KBM-7 (cell line): ENCODE measurements around the gene PRSS57.

Experiments
- DNase-seq: peaks from one replicate; pipeline ENCODE4 v3.0.0-alpha.2; 2015
- in situ Hi-C: fragments of 300-500 bp; cut with MboI; formaldehyde crosslinking; loops from 2 replicates; pipeline ENCODE4 v1.14.3; 2020; ENCODE audit warnings: low sequenced_read_pairs, low pct_unique_long_range_greater_than_20kb, mixed read lengths

The PRSS57 gene

DNA sequence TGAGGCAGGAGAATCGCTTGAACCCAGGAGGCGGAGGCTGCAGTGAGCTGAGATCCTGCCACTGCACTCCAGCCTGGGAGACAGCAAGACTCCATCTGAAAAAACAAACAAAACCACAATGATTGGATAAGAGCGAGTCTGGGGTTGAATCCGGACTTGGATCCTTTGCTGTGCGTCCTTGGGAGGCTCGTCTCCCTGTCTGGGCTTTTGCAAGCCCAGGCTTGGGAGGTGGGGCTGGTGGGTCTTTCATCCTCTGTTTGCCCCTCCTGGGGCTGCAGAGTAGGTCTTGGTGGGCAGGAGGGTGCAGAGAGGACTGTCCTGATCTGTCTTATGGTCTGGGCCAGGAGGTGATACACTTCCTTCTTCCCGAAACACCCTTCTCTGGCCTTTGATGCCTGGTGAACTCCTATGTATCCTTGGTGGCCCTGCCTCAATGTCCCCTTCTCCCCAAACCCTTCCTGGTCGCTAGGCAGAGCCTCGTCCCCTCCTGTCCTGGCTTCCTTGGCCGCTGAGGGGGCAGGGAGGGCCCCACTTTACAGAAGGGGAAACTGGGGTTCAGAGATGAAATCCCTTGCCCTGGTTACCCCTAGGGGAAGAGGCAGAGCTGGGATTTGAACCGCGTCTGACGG is 30.3 kb upstream of the PRSS57 start:
- in situ Hi-C loops, result no loop called here
- no peak for DNase-seq

DNA sequence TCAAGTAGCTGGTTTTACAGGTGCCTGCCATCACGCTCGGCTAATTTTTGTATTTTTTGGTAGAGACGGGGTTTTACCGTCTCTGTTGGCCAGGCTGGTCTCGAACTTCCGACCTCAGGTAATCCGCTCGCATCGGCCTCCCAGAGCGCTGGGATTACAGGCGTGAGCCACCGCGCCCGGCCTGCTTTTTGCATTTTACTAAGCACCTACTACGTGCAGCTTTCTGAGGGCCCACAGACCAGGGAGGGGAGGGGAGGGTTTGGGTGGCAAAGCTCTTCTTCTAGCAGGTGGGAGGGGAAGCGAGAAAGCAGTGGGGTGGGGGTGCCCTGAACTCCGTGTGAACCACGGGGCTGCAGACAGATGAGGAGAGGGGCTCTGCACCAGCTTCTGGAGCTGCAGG is 28.5 kb upstream of the PRSS57 start:
- in situ Hi-C loops, result no loop called here
- DNase-seq, result no peak

DNA sequence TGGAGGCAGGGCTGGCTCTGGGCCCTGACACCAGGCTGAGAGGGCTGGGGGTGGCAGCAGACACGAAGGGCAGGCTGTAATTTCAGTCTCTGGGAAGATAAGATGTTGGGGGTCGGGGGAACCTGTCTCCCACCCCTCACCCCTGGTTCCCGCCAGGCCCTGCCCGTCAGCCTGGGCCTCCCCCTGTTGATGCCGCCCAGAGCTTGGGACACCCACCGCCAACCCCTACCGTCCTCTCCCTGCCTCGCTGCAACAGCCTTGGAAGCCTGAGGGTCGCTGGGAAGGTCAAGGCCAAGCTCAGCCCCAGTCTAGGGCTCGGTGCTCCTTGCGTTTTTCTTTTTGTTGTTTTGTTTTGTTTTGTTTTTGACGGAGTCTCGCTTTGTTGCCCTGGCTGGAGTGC is 28.0 kb upstream of the PRSS57 start:
- no peak for DNase-seq
- in situ Hi-C loops, result no loop called here

DNA sequence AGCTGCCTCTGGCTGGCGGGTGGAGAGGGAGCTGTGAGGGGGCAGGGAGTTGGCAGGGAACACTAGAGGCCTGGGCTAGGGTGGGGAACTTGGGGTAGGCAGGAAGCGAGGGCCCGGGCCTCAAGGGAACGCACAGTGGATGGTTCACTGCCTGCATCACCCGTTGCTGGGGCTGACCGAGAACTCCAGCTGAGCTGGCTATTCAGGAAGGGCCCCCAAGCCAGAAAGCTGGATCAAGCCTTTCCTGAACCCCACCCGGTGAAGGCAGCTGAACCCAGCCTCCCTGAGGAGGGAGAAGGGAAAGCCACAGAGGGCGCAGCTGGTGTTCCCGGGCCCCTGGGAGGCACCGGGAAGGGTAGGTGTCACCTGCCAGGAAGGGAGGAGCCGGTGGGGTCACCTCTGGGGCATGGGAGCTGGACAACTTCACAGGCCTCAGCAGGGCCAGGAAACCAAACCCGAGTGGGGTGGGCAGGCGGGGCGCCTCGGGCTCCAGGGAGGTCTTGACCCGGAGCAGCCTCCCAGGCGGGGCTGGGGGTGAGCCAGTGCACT is 27.4 kb upstream of the PRSS57 start:
- in situ Hi-C loops, result no loop called here
- peak; percentile 53 for DNase-seq

DNA sequence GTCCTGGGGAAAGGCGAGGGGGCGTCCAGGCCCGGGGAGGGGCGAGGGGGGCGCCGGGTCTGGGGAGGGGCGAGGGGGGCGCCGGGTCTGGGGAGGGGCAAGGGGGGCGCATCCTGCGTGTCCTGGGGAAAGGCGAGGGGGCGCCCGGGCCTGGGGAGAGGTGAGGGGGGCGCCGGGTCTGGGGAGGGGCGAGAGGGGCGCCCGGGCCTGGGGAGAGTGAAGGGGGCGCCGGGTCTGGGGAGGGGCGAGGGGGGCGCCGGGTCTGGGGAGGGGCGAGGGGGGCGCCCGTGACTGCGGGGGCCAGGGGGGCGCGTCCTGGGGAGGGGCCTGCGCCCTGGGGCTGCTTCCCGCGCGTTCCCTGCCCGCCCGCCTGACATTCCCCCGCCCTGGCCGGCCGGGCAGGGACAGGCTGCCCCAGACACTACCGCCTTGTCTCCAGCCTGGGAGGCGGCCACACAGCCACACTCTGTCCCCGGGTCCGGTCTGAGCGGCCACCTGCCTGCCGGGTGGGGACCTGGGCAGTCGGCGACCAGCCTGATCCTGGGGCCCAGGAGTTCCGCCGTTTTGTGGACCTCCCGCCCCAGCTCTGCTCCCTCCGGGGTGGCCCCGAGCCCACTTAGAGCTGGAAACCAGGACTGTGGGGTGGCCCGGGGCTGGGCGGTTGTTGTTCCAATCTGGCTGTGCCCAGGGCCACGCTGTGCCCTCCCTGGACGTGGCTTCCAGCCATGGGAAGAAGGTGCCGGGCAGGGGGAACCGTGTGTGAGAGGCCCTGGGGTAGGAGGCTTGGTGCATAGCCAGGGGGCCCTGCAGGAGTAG is 25.3 kb upstream of the PRSS57 start:
- no peak for DNase-seq
- in situ Hi-C loops, result no loop called here

DNA sequence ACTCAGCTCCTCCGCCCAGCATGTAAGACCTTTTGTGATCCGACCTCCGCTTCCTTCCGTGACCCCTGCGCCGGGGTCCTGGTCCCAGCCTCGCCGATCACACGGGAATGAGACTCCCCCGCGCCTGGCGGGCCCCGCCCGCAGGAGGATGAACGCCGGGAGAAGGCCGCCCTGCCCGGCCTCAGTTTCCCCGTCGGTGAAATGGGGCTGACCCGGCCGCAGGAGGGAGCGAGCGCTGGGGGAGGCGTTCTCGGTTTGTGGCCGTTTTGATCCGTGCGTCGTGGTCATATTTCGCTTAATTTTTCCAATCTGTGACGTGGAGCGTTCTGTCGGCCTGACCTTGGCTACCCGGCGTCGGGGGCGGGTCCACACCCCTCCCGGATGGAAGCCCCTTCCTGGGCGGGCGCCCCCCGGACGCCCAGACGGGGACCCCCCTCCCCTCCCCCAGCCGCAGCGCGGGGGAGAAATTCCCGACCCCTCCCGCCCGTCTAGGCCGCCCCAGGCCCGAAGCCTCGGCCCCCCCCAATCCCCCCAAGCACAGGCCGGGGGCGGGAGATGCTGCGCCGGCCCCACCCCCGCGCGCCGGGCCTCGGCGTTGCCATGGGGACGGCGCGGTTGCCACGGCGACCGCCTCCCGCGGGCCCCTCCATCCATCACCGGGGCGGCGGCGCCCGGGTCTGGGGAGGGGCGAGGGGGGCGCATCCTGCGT is 24.5 kb upstream of the PRSS57 start:
- in situ Hi-C loops, result no loop called here
- DNase-seq, result no peak

DNA sequence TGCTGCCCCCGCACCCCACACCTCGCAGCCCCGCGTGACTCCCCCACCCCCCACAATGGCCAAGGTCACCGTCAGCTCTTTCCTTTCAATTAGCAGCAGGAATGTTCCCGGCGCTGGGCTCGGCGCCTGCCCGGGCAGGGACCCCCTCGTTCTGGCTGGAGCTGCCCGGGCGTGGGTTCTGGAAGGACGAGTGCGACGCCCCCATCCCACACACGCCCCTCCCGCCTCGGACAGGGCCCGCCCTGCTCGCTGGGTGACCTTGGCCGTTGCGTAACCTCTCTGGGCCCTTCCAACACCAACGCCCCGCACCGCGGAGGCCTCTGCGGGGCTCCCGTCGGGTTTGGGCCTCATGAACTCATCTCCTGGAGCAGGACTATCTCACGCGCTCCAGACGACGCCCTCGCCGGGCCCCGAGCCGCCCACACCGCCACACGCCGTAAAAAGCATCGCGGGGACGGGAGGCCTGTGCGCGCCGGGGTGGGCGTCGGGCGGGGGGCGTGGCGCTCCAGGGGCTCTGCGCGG is 23.8 kb upstream of the PRSS57 start:
- no peak for DNase-seq
- in situ Hi-C loops, result no loop called here

DNA sequence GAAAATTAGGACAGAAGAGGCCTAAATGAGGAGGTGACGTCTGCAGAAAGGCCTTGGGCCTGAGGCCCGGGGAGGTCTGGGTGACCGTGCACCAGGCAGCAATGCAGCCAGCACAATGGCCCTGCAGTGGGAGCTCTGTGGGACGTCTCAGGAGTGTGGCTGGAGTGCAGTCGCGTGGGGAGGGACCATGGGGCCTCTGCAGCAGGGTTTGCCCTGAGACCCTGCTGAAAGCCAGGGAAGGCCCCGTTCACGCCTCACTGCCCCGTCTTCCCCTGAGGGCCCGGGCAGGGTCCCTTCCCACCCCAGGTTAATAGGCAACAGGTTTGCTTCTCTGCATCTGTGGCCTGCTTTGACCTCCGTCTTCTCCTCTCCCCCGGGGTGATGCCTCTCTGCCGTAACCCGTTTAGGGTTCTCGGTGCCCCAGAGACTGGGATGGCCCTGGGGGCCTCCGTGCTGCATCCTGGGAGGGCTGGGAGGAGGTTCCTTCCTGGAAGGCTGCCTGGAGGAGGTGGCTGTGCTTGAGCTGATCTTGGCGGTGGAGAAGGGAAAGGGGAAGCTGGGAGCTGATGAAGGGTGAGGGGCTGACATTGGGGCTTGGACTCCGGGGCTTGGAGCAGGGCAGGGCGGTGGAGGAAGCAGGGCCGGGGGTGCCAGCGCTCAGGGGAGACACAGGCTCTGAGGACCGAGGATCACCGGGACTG is 23.1 kb upstream of the PRSS57 start:
- in situ Hi-C loops, result no loop called here

DNA sequence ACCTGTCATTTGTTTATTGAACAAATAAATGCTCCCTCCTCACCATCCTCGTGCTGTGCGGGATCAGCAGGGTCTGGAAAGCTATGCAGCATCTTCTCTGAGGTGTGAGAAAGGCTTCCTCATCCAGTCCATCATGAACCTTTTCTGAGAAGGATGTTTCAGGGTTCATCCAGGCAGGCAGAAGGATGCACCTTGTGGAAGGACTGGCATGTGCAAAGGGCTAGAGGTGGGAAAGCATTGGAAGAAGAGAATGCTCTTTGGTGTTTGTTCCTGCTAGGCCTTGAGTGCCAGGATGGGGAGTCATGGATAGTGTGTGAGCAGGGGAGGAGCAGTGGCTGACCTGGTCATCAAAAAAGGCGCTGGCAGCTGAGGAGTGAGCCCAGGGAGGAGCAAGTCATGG is 20.1 kb upstream of the PRSS57 start:
- in situ Hi-C loops, result no loop called here
- DNase-seq, result no peak

More for the DNA sequence above, 23.1 kb upstream of the PRSS57 start:
- DNase-seq, result no peak

DNA sequence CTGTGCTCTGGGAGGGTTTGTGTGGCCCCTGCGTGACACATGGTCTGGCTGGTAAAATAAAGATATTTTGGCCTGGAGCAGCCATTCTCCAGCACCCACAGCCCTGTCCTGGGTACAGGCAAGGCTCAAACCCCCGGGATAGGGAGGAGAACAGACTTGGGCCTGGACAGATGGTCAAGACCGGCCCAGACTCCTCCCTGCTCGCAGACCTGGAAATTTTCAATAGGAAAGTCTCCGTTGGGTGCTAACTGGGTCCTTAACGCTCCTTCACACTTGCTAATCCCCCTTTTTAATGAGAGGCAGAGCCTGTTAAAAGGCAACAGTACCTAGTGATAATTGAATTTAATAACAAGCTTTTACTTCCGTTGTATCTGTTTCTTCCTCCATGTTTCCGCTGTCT is 16.0 kb upstream of the PRSS57 start:
- in situ Hi-C loops, result no loop called here
- no peak for DNase-seq

DNA sequence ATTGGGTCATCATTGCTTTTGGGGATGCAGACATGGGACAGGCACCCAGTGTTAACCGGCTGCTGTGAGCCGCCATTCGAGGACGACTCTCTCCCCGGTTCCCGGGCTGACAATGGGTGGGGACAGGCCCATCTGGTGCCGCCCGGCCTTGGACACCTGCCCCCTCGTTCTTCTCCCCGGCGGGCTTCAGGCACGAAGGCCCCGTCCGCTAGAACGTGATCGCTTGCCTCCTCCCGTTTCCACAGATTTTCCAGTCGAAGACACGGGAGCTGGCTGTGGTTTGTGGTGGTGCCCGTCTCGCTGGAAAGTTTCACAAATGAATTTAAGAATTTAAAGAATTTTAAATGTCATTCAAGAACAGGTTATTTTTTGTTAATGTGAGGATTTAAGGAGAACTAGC is 15.5 kb upstream of the PRSS57 start:
- DNase-seq, result no peak
- in situ Hi-C loops, result no loop called here

DNA sequence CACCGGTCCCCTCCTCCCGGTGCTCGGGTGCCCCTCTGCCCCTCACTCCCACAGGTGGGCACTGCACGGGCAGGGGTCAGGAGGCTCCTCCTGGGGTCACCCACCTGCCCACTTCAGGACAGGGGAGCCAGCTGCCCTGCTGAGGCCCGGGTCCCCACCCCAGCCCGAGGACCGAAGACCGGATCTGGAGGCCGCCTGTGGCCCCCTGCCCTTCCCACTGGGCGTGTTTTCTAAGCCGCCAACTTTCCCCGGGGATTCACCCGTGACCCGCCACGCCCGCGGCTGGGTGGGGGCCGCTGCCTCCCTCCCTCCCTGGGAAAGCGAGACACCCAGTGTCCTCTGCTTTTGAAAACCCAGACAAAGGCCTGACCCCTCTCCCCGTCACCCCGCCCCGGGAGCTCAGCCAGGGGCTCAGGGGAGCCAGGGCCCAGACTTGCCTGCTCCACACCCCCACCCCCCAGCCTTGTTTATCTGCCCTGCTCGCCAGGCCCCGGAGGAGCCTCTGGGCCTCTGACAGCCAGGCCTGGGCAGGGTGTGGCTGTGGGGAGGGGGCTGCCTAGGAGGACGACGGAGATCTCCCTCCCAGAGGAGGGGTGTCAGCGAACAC is 14.8 kb upstream of the PRSS57 start:
- in situ Hi-C loops, result no loop called here
- DNase-seq, result no peak

DNA sequence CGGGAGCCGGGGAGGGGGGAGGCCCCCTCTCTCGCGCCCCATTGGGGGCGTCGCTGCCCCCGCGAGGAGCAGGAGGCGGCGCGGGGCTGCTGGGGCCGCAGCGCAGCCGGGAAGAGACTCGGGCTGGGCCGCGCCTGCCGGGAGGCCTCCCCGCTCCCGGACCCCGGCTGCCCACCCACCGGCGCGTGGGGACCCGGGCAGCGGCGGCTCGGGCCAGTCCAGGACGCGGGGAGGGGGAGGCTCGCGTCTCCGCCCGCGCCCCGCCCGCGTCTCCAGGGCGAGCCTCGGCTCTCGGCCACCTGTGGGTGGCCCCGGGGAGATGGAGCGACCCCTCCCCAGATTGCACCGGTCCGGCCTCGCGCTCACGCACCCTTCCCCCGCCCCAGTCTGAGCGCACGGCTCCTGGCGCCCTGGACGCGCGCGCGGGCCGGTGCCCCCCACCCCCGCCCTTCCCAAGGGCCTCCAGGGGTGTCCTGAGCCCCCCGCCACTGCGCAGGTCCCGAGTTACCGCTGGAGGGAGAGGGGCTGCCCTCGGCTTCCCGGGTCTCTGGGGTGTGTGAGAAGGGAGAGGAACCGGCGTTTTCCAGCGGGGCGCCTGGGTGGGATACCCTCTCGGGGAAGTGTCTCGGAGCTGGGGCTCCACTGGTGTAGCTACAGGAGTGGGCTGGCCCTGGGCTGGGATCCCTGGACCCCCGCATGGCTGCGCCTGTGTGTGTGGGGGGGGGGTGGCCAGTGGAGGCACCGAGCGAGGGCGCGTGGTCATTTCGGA is 14.1 kb upstream of the PRSS57 start:
- in situ Hi-C loops, result no loop called here
- no peak for DNase-seq

DNA sequence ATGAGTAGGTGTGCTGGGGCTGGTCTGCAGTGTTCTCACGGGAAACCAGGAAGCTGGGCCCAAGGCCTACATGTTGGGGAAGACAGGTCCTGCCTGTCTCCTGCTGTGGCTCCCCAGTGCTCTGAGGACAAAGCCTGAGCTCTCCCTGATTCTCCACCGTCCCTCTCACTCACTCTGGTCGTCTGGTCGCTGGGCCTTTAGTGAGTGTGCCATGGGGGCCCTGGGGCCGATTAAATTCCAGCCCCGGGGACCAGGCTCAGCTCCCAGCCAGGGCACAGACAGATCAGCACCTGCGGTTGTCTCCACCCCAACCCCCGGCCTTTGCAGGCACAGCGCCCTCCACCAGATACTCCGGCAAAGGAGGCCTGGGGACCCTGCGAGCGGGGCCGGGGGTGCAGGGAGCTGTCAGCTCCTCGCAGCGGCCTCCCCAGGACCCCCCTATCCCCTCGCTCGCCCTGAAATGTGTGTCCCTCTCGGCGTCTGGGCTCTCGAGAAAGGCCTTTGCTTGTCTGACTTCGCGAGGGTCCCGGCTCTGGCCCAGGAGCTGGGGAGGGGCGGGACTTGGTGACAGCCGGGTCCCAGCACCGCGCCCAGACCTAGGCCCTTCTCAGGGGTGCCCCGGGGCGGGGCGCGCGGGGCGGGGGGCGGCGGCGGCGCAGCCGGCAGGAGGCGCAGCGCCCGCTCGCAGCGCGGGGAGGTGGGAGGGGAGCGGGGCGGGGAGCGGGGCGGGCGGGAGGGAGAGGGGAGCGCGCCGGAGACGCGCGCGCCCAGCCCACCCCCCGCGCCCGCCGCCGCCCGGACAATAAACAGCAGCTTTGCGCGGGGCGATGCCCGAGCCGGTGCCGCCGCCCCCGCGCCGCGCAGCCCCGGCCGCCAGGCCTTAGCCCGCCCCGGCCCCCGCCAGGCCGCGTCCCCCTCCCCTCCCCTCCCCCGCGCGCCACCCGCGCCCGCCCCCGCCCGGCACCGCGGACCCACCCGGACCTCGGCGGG is 13.2 kb upstream of the PRSS57 start, which contains the start of gene PALM:
PALM (plus strand) TSS at position 782 of the 990 bp plus-strand sequence. CDS start 212 bp downstream, outside the sequence.
- in situ Hi-C loops, result no loop called here
- DNase-seq, result no peak

DNA sequence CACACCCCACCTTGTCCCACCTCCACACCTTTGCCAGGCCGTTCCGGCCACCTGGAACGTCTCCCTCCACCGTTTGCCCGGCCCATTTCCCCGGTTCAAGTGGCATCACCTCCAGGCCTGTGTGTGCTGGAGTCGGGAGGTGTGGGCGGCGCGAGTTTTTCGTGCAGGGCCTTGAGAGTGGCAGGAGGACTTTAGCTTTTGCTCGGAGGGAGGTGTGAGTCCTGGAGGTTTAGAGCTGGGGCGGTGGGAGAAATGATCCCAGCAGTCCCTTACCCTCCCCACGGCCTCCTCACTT is 9.1 kb upstream of the PRSS57 start:
- in situ Hi-C loops, result no loop called here
- no peak for DNase-seq

DNA sequence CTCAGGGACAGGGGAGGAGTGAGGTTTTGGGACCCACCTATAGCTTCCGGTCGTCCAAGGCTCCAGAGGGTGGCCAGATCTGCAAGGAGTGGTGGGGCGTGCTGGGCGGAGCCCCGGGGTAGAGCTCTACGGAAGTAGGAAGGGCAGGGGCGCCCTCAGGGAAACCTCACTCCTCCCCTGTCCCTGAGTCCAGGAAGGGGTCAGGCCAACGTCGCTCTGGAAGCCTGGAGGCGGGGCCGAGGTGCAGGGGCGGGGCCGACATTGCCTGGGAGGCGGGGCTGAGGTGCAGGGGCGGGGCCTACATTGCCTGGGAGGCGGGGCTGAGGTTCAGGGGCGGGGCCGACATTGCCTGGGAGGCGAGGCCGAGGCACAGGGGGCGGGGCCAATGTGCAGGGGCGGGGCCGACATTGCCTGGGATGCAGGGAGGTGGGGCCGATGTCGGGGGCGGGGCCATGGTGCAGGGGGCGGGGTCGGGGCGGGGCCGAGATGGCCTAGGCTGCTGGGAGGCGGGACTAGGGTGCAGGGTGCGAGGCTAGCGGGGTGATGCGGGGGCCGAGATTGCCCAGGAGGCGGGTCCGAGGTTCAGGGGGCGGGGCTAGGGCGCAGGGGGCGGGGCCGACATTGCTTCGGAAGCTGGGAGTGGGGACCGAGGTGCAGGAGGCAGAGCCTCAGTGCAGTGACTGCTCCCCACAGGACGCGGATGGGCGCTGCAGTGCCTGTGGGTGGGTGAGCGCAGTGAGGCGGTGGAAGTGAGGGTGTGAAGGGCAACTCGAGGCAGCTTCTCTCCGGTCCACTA is 8.6 kb upstream of the PRSS57 start:
- in situ Hi-C loops, result no loop called here
- DNase-seq, result peak; percentile 95

DNA sequence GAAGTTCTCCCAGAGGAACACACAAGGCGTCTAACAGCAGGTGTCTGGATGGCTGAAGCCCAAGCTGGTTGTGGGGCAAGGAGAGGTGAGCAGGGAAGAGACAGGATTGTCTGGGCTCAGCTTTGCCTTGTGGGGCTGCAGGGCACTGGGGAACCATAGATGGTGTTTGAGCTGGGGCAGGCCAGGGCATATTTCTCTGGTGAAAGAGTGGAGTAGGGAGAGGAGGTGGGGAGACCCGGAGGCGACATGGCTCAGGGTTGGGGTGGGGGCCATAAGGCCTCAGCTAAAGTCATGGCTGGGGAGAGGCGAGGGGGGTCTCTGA is 8.0 kb upstream of the PRSS57 start:
- in situ Hi-C loops, result no loop called here
- no peak for DNase-seq
